HFF-Myc (cell line): ENCODE data around the gene ANKS1A.

Experiments
- DNase-seq: peaks from one replicate; pipeline ENCODE4 v3.0.0-alpha.2; 2011; ENCODE audit warnings: low read depth; ENCODE audit errors: extremely low read depth
- H3K4me3 ChIP-seq: replicated peaks from 2 replicates; pipeline ENCODE4 v1.5.1; 2011; ENCODE audit warnings: low read depth, mild to moderate bottlenecking, control low read depth, low read length
- TF ChIP-seq, protein P1 (sequence below): IDR thresholded peaks from 2 replicates; pipeline ENCODE4 v1.5.1; 2012; ENCODE audit warnings: mild to moderate bottlenecking, low read depth, low read length, control low read depth; ENCODE audit errors: missing control alignments

ANKS1A gene

DNA sequence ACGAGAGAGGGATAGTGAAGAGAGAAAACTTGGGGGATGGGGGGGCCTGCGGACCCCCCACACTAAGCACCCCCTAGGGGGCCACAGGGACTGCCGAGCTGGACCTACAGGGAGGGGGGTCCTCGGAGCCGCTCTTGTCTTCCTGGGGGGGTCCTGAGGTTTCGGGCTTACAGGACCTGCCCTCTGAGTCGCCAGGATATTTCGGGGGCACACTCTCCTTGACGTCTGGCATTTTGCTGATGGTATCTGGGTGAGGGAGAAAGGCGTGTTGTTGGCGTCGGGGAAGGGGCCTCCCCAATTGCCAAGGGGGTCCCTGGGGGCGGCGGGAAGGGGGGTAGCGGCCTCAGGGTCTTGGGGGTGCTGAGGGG, 251.6 kb downstream of the ANKS1A start:
- no peak for DNase-seq
- H3K4me3 ChIP-seq = no peak overlapping the region
- TF ChIP-seq, protein P1, sequence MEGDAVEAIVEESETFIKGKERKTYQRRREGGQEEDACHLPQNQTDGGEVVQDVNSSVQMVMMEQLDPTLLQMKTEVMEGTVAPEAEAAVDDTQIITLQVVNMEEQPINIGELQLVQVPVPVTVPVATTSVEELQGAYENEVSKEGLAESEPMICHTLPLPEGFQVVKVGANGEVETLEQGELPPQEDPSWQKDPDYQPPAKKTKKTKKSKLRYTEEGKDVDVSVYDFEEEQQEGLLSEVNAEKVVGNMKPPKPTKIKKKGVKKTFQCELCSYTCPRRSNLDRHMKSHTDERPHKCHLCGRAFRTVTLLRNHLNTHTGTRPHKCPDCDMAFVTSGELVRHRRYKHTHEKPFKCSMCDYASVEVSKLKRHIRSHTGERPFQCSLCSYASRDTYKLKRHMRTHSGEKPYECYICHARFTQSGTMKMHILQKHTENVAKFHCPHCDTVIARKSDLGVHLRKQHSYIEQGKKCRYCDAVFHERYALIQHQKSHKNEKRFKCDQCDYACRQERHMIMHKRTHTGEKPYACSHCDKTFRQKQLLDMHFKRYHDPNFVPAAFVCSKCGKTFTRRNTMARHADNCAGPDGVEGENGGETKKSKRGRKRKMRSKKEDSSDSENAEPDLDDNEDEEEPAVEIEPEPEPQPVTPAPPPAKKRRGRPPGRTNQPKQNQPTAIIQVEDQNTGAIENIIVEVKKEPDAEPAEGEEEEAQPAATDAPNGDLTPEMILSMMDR = no peak
